Stimulated activated CD4-positive, alpha-beta T cell treated with anti-CD3 and anti-CD28 coated beads, Interleukin-15, amount 100 ng/mL, for 24 hours (primary cell): ENCODE data around the gene CPLANE2.
A peak's percentile ranks its signal among the peaks of the same experiment; 100 is the strongest.
"Not testable (repeated sequence)": the region's sequence is repeated elsewhere in the genome, so short reads cannot be mapped to it uniquely, and the experiment has no call there.

Source experiments
- DNase-seq: peaks from one replicate; pipeline ENCODE4 v3.0.0-alpha.2; 2020

The CPLANE2 gene

GRCh38 chr1:16236511-16237342 is at the start of gene CPLANE2:
CPLANE2 (minus strand) TSS chr1:16237183; CDS start chr1:16236742, 441 bp downstream.
- peak; percentile 97 for DNase-seq

GRCh38 chr1:16286122-16286521 is 49.1 kb upstream of the CPLANE2 start:
- no peak for DNase-seq

- no peak for DNase-seq
These were observed 44.8 kb upstream of the CPLANE2 start for GRCh38 chr1:16281765-16282164.

- no peak for DNase-seq
These were observed 42.2 kb upstream of the CPLANE2 start for GRCh38 chr1:16279186-16279585.

GRCh38 chr1:16276302-16277030 is 39.5 kb upstream of the CPLANE2 start:
- DNase-seq = no peak

GRCh38 chr1:16275591-16275990 is 38.6 kb upstream of the CPLANE2 start:
- DNase-seq = no peak

- DNase-seq = no peak
These were observed 30.8 kb upstream of the CPLANE2 start for GRCh38 chr1:16267690-16268180.

- DNase-seq = no peak
These were observed 29.6 kb upstream of the CPLANE2 start for GRCh38 chr1:16266411-16267118.

GRCh38 chr1:16262067-16262466 is 25.1 kb upstream of the CPLANE2 start:
- no peak for DNase-seq

- DNase-seq = no peak
These were observed 23.8 kb upstream of the CPLANE2 start for GRCh38 chr1:16260814-16261213.

- no peak for DNase-seq
These were observed 21.7 kb upstream of the CPLANE2 start for GRCh38 chr1:16258591-16259135.

GRCh38 chr1:16257968-16258367 is 21.0 kb upstream of the CPLANE2 start:
- no peak for DNase-seq

GRCh38 chr1:16257556-16257955 is 20.6 kb upstream of the CPLANE2 start:
- DNase-seq = not testable (repeated sequence)

GRCh38 chr1:16256478-16256877 is 19.5 kb upstream of the CPLANE2 start:
- no peak for DNase-seq

GRCh38 chr1:16254263-16254928 is 17.4 kb upstream of the CPLANE2 start:
- no peak for DNase-seq

GRCh38 chr1:16253332-16253922 is 16.4 kb upstream of the CPLANE2 start:
- no peak for DNase-seq

- DNase-seq = no peak
These were observed 15.9 kb upstream of the CPLANE2 start for GRCh38 chr1:16252912-16253311.

- no peak for DNase-seq
These were observed 14.4 kb upstream of the CPLANE2 start for GRCh38 chr1:16251381-16251780.

GRCh38 chr1:16250524-16251251 is 13.7 kb upstream of the CPLANE2 start:
- DNase-seq = no peak

- DNase-seq = no peak
These were observed 12.7 kb upstream of the CPLANE2 start for GRCh38 chr1:16249596-16250241.
